HepG2 (cell line): ENCODE results near the gene GRK6. TPM values are rescaled to one million over a fixed set of nuclear protein-coding genes. Genes with fewer than 3 reads are reported as not detected.
A peak's percentile ranks its signal among the peaks of the same experiment; 100 is the strongest.

ENCODE experiments used
- ATF3 ChIP-seq: sonication (generic); formaldehyde crosslinking; IDR thresholded peaks from 2 replicates; pipeline ENCODE4 v1.4.0; 2020; ENCODE audit warnings: missing genetic modification reagents
- CREB3 ChIP-seq: sonication (generic); formaldehyde crosslinking; IDR thresholded peaks from 2 replicates; pipeline ENCODE4 v1.5.0; 2020; ENCODE audit warnings: missing genetic modification reagents
- CSRNP1 ChIP-seq: sonication (generic); formaldehyde crosslinking; IDR thresholded peaks from 2 replicates; pipeline ENCODE4 v1.8.1; 2023; ENCODE audit warnings: mild to moderate bottlenecking, missing genetic modification reagents
- ETV5 ChIP-seq: IDR thresholded peaks from 2 replicates; pipeline ENCODE4 v1.6.1; 2018; ENCODE audit warnings: missing biosample characterization, missing genetic modification reagents, inconsistent platforms, borderline replicate concordance
- FIP1L1 ChIP-seq: fragments of 200-400 bp; formaldehyde crosslinking; IDR thresholded peaks from 2 replicates; pipeline ENCODE4 v1.6.1; 2018; ENCODE audit warnings: low read depth, mild to moderate bottlenecking, low read length, moderate library complexity, borderline replicate concordance; ENCODE audit not compliant: insufficient read depth
- KAT8 ChIP-seq: IDR thresholded peaks from 2 replicates; pipeline ENCODE4 v1.6.1; 2016; ENCODE audit warnings: missing genetic modification reagents, missing compliant biosample characterization
- KMT2B ChIP-seq: IDR thresholded peaks from 2 replicates; pipeline ENCODE4 v1.6.1; 2016; ENCODE audit warnings: missing genetic modification reagents, missing compliant biosample characterization
- MLX ChIP-seq: IDR thresholded peaks from 2 replicates; pipeline ENCODE4 v1.6.1; 2016
- PCBP2 ChIP-seq: fragments of 200-400 bp; formaldehyde crosslinking; optimal IDR thresholded peaks from 2 replicates; pipeline ENCODE3; 2018; ENCODE audit warnings: low read length, low read depth; ENCODE audit not compliant: poor library complexity, severe bottlenecking
- PHF20 ChIP-seq: sonication (generic); formaldehyde crosslinking; IDR thresholded peaks from 2 replicates; pipeline ENCODE4 v1.5.0; 2020; ENCODE audit warnings: mild to moderate bottlenecking, missing genetic modification reagents
- STAG1 ChIP-seq: sonication (generic); formaldehyde crosslinking; IDR thresholded peaks from 2 replicates; pipeline ENCODE4 v1.4.0; 2020; ENCODE audit warnings: missing genetic modification reagents
- ZFP36L2 ChIP-seq: sonication (generic); formaldehyde crosslinking; IDR thresholded peaks from 2 replicates; pipeline ENCODE4 v1.4.0; 2020; ENCODE audit warnings: missing genetic modification reagents
- ZNF138 ChIP-seq: sonication (generic); formaldehyde crosslinking; IDR thresholded peaks from 2 replicates; pipeline ENCODE4 v1.5.0; 2020; ENCODE audit warnings: mild to moderate bottlenecking, low read depth, missing genetic modification reagents
- ZNF143 ChIP-seq: sonication (generic); formaldehyde crosslinking; IDR thresholded peaks from 2 replicates; pipeline ENCODE4 v1.4.0; 2020; ENCODE audit warnings: missing genetic modification reagents
- ZNF275 ChIP-seq: sonication (generic); formaldehyde crosslinking; IDR thresholded peaks from 2 replicates; pipeline ENCODE4 v1.8.0; 2022; ENCODE audit warnings: missing genetic modification reagents, mild to moderate bottlenecking, inconsistent platforms, borderline replicate concordance
- ZNF605 ChIP-seq: sonication (generic); formaldehyde crosslinking; IDR thresholded peaks from 2 replicates; pipeline ENCODE4 v1.8.0; 2022; ENCODE audit warnings: mild to moderate bottlenecking, missing genetic modification reagents
- ZNF710 ChIP-seq: sonication (generic); formaldehyde crosslinking; IDR thresholded peaks from 2 replicates; pipeline ENCODE4 v1.5.0; 2020; ENCODE audit warnings: mild to moderate bottlenecking, missing genetic modification reagents, borderline replicate concordance
- ZNF770 ChIP-seq: sonication (generic); formaldehyde crosslinking; IDR thresholded peaks from 2 replicates; pipeline ENCODE4 v1.5.0; 2020; ENCODE audit warnings: mild to moderate bottlenecking, missing genetic modification reagents
- polyA plus RNA-seq, 8 experiments: library from polyadenylated mRNA; depleted of rRNA in 3 of 8; stranded (reverse) in 7 of 8; unstranded in 1 of 8; fragments of >200 nt; fragmentation: Illumina TruSeq in 4 of 8; extraction: Trizol in 4 of 8; gene quantifications; 2 replicates each; pipeline versions ENCODE4 v1.2.1 to v1.2.3, GENCODE V29; 2011 to 2016; ENCODE audit warnings: low read depth in 4 of 8, missing spikeins in 1 of 8, mixed read lengths in 1 of 8; ENCODE audit not compliant: insufficient read depth in 1 of 8
- total RNA-seq, 5 experiments: library from RNA; depleted of rRNA; stranded (reverse); fragments of >200 nt; fragmentation: Illumina TruSeq; extraction: Trizol; gene quantifications; 2 replicates each; pipeline ENCODE4 v1.2.3, GENCODE V29; 2016; ENCODE audit warnings: low read depth in 1 of 5

Gene GRK6
- total and polyA plus RNA-seq, 2 of the 13 experiments (the other 11 are each of a cell fraction or from before 2014, with no cell fraction given) = 13.2 to 19.9 TPM

GRCh38 chr5:177455036-177455660 lies 28.7 kb downstream of the GRK6 start (continued):
- peak; percentile 77; the same call in 1 of the 2 replicates for TF ChIP-seq ZNF710 (CRISPR knock-in tag)
- TF ChIP-seq KMT2B (CRISPR knock-in tag) = 0 out of 2 replicates have a peak, but pooled peaks have one; percentile 29
- TF ChIP-seq ZNF143 (CRISPR knock-in tag) = no peak
- peak; percentile 96 for TF ChIP-seq CSRNP1 (CRISPR knock-in tag)
- TF ChIP-seq ZNF138 (CRISPR knock-in tag) = no peak
- TF ChIP-seq CREB3 = peak; percentile 73; the same call in 1 of the 2 replicates
- TF ChIP-seq STAG1 (CRISPR knock-in tag) = peak; percentile 47
- peak; percentile 65; the same call in 1 of the 2 replicates for TF ChIP-seq PHF20 (CRISPR knock-in tag)
- 0 out of 2 replicates have a peak, but pooled peaks have one; percentile 39 for TF ChIP-seq KAT8 (CRISPR knock-in tag)
- TF ChIP-seq MLX (CRISPR knock-in tag) = peak; percentile 27; the same call in 1 of the 2 replicates
- TF ChIP-seq ZNF605 = peak; percentile 9; the same call in 1 of the 2 replicates
- TF ChIP-seq ZFP36L2 (CRISPR knock-in tag) = no peak
- 0 out of 2 replicates have a peak, but pooled peaks have one; percentile 29 for TF ChIP-seq FIP1L1
- no peak for TF ChIP-seq ATF3 (CRISPR knock-in tag)
- peak; percentile 43; the same call in 1 of the 2 replicates for TF ChIP-seq ZNF275 (CRISPR knock-in tag)
- TF ChIP-seq PCBP2 = no peak
- peak; percentile 81 for TF ChIP-seq ZNF770 (CRISPR knock-in tag)
- TF ChIP-seq ETV5 (CRISPR knock-in tag) = peak; percentile 97
